GM19455 (cell line): Measurements from ENCODE around the gene ACO1.
"Not testable (repeated sequence)": the region's sequence is repeated elsewhere in the genome, so short reads cannot be mapped to it uniquely, and the experiment has no call there.

ENCODE experiments used
- ATAC-seq: cut with Tn5 transposase; IDR thresholded peaks from one replicate; pipeline ENCODE4 v1.9.1; 2021; ENCODE audit not compliant: unreplicated experiment

ACO1 gene

GRCh38 chr9:32384364-32385151 lies at the start of gene ACO1:
ACO1 (plus strand) TSS chr9:32384643; CDS start chr9:32405507, 20,864 bp downstream.
- peak; percentile 97 for ATAC-seq

GRCh38 chr9:32334916-32335895 lies 49.2 kb upstream of the ACO1 start:
- ATAC-seq = no peak

- ATAC-seq = peak; percentile 65
These were observed 45.0 kb upstream of the ACO1 start for GRCh38 chr9:32339424-32339823.

- no peak for ATAC-seq
These were observed 44.1 kb upstream of the ACO1 start for GRCh38 chr9:32340361-32340760.

GRCh38 chr9:32344551-32345182 lies 39.8 kb upstream of the ACO1 start:
- ATAC-seq = peak; percentile 63

- ATAC-seq = no peak
These were observed 39.2 kb upstream of the ACO1 start for GRCh38 chr9:32345243-32345642.

GRCh38 chr9:32347571-32347970 lies 36.9 kb upstream of the ACO1 start:
- no peak for ATAC-seq

- no peak for ATAC-seq
These were observed 36.2 kb upstream of the ACO1 start for GRCh38 chr9:32348106-32348695.

- no peak for ATAC-seq
These were observed 35.4 kb upstream of the ACO1 start for GRCh38 chr9:32349013-32349412.

GRCh38 chr9:32350682-32351081 lies 33.8 kb upstream of the ACO1 start:
- no peak for ATAC-seq

GRCh38 chr9:32351845-32352244 lies 32.6 kb upstream of the ACO1 start:
- no peak for ATAC-seq

GRCh38 chr9:32353476-32353875 lies 31.0 kb upstream of the ACO1 start:
- ATAC-seq = not testable (repeated sequence)

- no peak for ATAC-seq
These were observed 25.0 kb upstream of the ACO1 start for GRCh38 chr9:32359452-32359851.

GRCh38 chr9:32360983-32361673 lies 23.3 kb upstream of the ACO1 start:
- ATAC-seq = no peak

GRCh38 chr9:32371279-32371678 lies 13.2 kb upstream of the ACO1 start:
- no peak for ATAC-seq

- no peak for ATAC-seq
These were observed 12.8 kb upstream of the ACO1 start for GRCh38 chr9:32371679-32372078.

GRCh38 chr9:32376285-32376684 lies 8.2 kb upstream of the ACO1 start:
- ATAC-seq = no peak

GRCh38 chr9:32378496-32378895 lies 5.9 kb upstream of the ACO1 start:
- ATAC-seq = peak; percentile 75

- peak; percentile 72 for ATAC-seq
These were observed 5.3 kb upstream of the ACO1 start for GRCh38 chr9:32378993-32379729.

GRCh38 chr9:32380944-32381343 lies 3.5 kb upstream of the ACO1 start:
- ATAC-seq = no peak
